Measurements from ENCODE around the gene ABHD2.

- no peak for TF ChIP-seq CTCF (tag by site-specific recombination; IDR thresholded peaks at IDR 0.05)
- no peak for TF ChIP-seq ZNF311 (tag by site-specific recombination; IDR thresholded peaks at IDR 0.05; ENCODE audit: borderline replicate concordance)
- no peak for TF ChIP-seq ZSCAN23 (tag by site-specific recombination; IDR thresholded peaks at IDR 0.05)
- TF ChIP-seq ZBTB48 (tag by site-specific recombination; IDR thresholded peaks at IDR 0.05), result no peak
- no peak for TF ChIP-seq ZNF248 (tag by site-specific recombination; IDR thresholded peaks at IDR 0.05)
- no peak for TF ChIP-seq ZFP41 (tag by site-specific recombination; IDR thresholded peaks at IDR 0.05; ENCODE audit: borderline replicate concordance)
- TF ChIP-seq ZNF433 (tag by site-specific recombination; IDR thresholded peaks at IDR 0.05; ENCODE audit: low read depth), result no peak
- no peak for TF ChIP-seq ZNF600 (tag by site-specific recombination; IDR thresholded peaks at IDR 0.05)
Observed at GRCh38 chr15:89091627-89092220, 3.5 kb downstream of the ABHD2 start.

All from HEK293 (cell line).